Activated T-cell treated with anti-CD3 and anti-CD28 coated beads, Interleukin-2, amount 50 U/mL, for 48 hours (primary cell): ENCODE data around the gene HS3ST3B1.

Experiments used
- DNase-seq, 2 experiments: peaks; one replicate each; pipeline ENCODE4 v3.0.0-alpha.2; 2020

Gene HS3ST3B1

DNA sequence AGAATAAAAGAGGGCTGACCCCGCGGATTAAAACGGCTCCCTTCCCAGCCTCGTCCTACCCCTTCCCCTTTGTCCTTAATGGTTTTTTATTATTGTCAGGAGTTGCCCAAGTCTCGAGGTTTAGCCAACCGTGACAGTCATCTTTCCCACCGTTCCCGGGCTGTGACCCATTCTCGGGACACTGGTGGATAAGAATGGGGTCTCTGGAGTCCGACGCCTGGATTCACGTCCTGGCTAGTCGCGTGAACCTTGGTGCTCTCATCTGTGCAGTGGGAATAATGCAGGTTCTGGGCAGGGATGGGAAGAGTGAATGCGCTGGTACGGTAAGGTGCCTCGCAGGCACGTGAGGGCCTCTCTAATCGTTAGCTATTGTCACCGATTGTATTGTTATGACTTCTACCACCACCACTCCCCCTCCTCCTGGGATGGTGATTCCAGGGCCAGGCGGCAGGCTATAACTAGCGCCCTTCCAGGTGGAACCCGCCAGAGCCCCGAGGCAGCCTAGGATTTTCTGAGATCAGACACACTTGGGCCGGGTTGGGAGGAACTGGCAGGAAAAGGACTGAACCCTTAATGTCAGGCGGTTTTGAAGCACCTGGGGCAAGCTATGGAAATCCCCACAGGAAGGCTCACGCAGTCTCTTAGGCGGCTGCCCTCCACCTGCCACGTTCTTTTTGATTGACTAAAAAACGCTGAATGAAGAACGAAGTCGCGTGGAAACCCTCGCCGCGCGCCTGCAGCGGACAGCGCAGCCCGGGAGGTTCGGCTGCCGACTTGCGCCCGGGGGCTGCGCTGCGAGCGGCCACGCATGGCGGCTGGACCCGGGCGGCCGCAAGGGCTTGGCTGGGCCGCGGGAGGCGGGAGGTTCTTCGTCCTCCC, 2.7 kb downstream of the HS3ST3B1 start:
- peak; percentile 61 to 63 for DNase-seq

DNA sequence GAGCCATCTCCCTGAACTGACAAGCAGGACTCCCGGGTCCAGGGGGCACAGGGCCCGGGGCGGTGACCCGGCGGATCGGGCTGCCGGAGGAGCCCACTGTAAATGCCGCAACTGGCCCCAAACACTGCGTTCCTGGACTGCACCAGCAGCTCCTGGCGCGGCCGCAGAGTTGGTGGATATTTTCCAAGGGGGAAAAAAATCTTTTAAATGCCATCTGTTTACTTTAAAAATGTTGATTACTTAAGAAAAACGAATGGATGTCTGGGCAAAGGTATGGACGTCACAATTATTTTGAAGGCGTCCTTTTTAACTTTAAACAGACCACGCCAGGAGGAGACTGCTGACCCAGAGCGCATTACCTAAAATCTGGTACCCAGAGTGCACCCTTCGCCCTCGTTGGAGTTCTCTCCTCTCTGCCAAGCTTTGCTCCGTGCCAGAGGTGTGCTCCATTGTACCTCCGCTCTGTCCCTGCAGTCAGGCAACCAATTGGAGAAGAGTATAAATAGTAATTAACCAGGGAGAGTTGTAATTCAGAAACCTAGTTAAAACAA, 3.4 kb downstream of the HS3ST3B1 start:
- no peak for DNase-seq

DNA sequence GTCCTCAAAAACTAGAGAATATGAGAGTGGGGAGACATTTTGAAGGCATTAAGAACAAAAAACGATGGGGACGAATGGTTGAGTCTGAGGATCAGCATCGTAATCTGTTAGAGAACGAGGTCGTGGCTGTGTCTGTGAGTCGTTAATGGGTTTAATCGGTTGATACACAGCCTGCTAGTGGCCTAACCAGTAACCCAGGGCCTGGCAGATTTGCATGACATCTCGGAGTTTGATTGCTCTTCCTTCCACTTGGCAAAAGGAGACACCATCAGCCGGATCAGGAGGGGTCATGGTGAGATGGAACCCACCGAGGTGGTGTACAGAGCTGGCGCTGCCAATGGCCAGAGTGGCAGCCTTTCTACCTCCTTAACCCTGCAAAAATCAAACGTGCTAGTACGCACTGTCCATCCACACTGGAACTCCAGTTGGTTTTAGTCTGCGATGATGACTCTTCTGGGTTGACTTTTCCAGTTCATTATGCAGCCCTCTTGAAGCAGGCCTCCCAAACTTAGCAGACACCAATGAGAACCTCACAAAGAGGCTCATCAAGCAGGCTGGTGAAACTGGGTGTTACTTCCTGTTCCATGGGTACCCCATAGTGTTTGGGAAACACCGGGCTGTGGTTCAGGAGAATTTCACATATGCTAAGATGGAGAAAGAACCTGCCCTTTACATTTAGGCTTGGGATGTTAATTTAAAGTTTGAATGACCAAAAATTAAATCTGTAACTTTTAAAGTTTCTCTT, 4.1 kb downstream of the HS3ST3B1 start:
- DNase-seq, result peak in 1 of 2 experiments; percentile 29

DNA sequence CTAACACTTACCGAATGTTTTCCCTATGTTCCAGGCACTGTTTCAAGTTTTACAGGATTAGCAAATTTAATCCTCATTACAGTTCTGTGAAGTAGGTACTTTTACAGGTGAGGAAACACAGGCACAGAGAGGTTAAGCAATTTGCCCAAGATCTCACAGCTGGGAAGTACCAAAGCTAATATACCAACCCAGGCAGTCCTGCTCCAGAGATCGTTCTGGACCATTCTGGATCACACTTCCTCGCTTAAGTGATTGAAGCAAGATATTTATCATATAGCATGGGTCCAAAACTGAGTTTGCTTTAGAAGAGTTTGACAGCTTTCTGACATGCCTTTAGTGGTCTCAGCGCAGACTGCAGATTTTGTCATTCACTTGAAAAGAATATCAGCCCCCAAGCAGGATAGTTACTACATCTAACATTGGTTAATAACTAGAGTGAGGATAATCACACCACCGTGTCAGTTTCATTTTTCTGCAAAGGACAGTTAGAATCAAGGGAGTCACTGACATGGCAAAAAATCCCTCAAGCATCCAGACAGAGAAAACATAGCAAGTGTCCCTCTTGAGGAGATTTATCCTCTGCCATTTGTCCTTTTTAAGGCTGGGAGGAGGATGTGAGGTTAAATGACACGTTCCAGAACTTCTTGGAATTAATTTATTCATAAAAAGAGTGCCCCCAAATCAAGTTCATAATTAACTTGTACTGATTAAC, 5.1 kb downstream of the HS3ST3B1 start:
- DNase-seq, result no peak

DNA sequence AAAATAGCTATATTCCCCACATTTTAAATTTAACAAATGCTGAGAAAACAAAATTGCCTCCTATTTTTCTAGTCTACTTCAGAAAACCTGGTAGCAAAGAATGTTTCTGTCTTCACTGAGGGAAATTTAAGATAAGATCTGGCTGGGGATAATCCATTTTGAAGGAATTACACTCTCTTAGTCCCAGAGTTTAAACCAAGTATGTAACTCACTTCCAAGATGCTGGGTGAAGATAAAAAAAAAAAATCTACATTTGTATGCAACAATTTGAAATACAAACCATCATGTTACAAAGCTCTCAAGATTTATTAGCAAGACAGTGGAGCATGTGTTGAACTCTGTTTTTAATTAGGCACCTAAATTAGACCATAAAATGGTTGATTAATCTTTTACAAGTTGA, 5.7 kb downstream of the HS3ST3B1 start:
- no peak for DNase-seq

DNA sequence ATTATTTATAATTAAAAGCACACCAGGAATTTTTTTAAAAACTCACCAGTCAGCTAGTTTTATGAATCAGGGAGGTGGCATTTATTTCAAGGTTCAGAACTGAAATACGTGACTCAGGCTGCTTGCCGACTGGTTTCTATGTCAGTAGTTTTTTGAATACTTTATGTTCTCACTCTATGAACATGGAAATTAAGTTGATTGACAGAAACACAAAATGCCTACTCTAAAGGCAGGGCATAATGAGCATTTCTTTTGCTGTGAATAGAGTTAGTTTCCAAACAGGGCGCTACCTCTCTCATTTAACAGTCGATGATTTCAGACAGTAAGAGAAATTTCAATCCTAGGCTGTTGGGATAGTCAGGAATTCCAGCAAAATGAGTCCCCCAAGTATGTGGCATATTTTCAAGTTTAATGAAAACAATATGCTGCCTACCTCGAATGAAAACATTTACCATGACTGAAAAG, 6.7 kb downstream of the HS3ST3B1 start:
- no peak for DNase-seq

DNA sequence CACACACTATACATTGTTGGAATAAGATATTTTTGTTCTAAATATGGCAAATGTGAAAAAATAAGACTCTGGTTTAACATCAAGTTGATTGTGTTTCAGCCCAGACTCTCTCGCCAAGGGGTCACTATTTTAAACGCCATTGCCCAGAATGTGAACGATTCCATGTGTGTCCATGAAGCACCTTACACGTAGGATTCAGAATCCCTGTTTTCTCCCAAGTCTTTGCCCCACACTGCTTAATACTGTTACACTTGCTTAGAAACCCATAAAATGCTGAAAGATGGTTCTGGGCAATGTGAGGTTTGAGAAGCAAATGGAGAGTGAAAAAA, 7.7 kb downstream of the HS3ST3B1 start:
- DNase-seq, result no peak

DNA sequence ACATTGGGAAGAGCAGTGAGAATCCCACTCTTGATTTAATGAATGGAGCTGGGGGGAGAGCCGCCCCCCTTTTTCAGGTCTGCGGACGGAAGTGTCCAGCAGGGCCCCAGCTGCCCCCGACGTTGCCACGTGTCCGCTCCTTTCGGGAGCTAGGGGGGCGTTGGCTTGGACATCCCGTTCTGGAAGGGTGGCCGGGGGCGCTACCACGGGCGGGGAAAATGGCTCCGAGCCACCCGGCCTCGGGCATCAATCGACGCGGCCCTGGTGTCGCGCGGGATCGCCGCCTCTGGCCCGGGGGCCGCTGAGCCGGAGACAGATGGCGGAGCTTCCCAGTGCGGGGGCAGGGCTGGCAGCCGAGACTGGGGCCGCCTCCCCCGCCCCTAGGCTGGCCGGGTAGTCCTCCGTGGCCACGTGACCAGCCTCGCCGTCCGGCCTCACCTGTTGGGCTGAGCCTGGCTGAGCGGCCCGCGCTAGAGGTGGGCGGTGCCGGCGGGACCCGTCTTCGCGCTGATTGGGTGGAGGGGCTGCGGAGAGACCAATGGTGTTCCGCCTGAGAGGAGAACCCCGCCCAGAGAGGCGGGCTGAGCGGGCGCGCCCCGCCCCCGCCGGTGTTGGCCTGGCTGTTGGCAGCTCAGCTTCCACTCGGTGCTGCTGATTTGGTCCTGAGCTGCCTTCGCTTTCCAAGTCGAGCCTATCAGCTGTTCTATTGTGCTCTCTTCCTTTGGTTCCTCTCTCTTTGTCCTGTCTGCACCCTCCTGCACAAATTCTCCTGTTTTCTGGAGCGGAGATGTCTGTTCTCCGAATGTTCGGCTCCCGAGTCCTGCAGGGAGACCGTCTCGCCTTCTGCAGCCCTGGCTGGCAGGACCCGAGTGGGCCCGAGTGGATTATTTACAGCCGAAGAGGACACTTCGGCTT, 8.3 kb downstream of the HS3ST3B1 start:
- DNase-seq, result peak; percentile 97

DNA sequence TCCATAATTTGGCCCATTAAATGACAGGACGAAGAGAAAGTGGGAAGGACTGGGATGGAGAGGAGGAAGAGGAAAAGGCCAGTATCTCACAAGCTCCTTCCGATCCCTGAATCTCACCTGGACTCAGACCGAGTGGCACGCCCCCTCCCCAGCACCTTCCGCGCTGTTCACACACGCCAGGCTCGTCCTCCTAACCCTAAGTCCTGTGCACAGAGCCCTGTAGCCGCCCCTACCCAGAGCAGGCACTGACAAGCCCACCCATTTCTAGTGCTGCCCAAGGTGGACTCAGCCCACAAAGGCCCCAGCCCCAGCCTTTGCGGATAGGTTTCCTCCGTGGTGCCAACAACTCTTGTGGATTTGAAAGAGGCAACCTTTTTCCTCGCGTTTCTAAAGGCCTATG, 9.2 kb downstream of the HS3ST3B1 start:
- DNase-seq, result no peak

DNA sequence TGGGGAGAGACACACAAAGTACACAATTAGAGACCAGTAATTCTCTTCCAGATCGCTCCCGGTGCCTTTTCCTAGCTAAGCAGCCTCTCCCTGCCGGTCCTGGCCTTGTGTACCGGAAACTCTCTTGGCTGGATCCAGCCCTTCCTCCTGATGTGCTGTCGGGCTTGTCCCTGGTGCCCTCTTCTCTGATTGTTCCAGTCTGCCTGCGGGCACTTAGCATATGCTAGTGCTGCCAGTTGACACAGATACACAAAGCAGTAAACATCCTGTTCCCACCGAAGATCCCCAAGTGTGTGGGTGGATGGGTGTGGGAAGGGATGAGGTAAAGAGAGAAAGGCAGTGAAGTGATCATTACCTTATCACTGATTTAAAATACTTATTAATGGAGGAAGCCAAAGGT, 9.7 kb downstream of the HS3ST3B1 start:
- no peak for DNase-seq

DNA sequence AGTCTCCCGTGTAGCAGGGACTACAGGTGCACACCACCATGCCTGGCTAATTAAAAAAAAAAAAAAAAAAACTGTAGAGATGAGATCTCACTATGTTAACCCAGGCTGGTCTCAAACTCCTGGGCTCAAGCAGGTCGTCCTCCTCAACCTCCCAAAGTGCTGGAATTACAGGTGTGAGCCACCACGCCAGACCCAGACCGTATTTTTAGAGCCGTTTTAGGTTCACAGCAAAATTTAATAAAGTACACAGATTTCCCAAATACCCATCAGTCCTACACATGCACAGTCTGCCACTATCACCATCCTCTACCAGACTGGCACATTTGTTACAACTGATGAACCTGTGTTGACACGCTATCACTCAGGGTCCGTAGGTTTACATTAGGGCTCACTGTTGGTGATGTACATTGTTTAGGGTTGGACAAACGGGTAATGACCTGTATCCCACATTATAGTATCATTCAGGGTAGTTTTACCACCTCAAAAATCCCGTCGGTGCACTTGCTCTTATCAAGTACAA, 10.4 kb downstream of the HS3ST3B1 start:
- DNase-seq, result no peak

DNA sequence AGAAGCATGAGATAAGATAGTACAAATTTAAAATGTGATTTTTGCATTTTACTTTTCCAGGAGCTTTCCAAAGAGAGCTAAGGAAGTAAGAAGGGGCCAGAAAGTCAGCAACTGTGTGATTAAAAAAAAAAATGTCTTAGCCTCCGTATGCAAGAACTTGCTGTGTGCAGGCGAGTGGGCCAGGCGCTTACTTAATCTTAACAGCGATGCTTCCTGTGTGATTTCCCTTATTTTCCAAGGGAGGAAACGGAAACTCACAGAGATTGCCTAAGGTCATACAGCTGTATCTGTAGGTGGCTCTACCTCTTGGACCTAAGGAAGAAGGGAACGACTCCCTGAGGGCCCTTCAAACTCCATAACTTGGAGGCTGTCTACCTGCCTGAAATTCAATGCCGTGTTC, 11.1 kb downstream of the HS3ST3B1 start:
- DNase-seq, result no peak

DNA sequence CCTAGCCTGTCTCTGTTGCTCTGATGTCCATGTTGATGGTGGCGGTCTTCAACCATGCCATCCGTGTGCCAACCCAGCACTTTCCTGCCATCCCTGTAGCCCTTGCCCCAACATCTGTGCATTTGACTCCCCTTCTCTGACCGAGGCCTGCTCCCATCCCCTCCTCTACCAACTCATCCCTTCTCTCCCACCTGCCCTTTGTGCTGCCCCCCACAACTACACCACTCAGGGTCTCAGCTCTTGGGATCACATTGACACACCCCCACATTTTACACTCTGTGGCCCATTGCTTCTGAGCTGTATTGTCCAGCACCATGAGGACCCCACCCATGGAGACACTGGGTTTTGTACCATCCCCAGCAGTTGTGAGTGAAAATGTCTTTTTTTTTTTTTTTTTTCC, 11.6 kb downstream of the HS3ST3B1 start:
- DNase-seq, result no peak

DNA sequence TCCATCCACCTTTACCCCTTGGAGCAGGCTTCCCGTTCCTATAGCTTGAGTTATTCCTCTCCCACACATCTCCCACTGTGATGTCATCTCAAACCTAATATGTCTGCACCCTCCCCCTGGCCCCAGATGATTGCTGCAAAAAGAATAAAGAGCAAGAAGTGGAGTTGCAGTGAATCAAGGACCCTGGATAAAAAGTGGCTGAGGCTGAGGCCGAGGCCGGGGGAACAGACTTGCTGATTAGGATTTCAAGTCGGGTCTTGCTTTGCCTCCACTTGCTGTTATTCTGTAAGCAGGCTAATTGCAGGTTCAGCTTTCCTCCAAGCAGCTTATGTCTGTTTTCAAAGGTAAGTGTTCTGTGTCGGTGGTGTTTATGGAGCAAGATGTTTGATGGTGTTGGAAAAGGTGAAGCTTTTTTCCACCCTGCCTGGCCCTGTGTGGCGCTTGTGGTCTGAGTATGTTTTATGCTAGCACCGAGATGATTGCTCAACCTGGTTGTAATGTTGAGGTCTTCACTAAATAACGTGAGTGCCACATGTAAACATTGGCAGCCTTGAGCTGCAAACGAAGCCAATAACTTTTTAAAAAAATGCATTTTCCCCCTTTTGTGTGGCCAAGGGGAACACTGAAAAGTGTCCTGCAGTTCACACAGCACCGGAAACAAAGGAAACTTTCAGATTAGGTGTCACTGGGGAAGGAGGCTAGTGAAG, 15.4 kb downstream of the HS3ST3B1 start:
- DNase-seq, result peak; percentile 18 to 20

DNA sequence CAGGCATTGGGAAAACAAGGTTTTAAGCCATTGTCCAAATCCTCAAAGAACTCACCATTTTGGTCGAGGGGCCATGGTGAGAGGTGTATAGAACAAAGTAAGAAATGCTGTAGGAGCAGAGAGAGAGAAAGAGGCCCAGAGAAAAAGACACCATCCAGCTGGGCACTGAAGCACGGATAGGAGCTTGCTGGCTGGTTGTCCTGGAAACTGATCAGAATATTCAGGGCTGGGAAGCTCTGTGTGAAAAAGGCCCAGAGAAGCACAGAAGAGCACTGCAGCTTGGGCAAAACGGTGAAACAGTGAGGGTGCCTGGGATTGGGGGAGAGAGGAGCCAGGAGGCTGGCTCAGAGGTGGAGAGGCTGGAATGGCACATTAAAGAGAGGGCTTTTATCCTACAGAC, 16.5 kb downstream of the HS3ST3B1 start:
- DNase-seq, result peak; percentile 7 to 11

DNA sequence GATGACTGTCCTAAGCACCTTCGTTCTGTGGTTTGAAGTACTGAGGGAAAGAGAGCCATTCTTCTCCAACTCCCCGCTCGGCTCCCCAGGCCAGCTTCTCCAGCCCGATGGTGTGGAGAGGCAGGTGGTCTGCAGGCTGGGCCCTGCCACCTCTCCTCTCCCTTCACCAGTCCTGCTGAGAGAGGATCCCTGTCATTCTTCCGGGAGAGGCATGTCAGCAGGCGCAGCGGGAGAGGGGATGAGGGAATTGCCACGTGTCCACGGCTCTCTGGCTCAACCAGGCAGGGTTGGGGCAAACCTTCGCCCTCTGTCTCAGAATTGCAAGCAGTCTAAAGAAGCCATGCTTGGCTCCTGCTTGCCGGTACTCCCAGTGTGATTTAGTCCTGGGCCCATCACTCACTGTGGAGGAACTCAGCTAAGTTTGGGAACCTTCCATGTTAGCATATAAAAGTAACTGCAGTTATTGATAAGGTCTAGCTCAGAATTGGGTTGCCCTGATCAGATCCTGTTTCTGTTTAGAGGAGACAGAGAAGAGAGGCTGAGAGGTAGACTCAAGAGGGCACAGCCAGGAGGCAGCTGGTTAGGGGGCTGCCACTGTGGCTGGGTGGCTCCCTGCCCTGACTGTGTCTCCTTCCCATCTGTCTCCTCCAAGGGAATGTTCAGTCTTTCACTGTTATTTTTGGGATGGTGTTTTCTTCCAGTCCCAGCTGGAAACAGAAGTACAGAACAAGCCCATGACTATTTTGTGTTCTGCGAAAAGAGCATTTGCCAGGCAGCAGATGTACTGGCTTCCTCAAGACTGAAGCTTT, 17.4 kb downstream of the HS3ST3B1 start:
- peak; percentile 15 to 19 for DNase-seq

DNA sequence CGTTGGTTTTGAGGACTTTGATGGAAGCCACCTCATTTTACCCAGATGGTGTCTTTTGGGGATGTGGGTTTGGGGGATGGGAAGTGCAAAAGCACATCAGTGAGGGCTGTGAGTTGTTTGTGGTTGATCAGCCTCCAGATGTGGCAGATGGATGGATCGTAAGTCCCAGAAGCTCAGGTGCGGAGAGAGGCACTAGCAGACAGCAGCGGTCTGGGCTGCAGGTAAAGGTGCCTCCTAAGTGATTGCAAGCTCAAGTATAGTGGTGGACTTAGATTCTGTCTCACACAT, 18.0 kb downstream of the HS3ST3B1 start:
- DNase-seq, result peak; percentile 39 to 46

DNA sequence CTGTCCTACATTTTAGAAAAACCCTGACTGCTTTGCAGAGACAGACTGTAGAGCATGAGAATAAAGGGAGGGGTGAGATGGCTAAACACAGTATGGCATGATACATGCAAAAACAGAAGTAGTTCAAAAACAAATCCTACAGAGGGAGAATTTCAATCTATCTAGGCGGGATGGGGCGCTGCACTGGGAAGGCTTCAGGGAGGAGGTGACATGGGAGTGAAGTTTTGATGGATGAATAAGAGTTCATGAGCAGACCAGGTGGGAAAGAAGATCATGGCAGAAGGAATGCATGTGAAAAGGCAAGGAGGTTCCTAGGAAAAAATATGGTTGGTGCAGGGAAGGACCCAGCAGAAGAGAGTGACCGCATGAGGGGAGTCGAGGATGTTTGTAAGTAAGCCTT, 19.2 kb downstream of the HS3ST3B1 start:
- peak in 1 of 2 experiments; percentile 12 for DNase-seq

DNA sequence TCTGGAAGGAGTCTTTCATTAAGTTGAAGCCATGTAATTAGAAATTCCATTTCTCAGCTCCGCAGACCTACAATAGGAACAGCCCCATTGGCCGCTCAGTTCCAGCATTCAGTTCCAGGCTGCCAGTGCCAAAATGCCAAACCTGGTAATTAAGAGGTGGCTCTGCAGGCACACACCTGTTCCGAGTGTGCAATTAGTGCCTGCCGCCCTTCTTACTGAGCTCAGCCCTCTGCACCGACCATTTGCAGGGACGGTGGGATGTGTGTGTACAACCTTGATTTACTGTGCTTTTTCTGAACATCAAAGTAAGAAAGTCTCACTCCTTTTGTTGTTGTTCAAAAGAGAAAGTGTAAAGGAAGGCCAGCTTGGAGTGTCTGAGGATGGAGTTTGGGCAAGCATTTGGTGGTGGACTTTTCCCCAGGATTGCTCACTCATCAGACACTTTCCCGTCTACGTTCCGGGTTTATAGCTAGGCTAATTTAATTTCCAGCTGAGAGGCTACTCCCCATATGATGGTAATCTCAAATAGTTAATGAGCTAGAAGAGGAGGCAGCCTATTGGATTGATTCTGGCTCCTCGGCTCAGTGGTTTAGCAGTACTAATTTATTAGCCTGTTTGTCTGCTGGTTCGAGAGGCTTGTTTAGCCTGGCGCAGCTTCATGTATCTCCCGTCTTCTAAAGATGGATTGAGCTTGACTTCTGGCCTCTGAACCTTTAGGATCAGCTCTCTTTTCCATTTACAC, 20.0 kb downstream of the HS3ST3B1 start:
- DNase-seq, result peak in 1 of 2 experiments; percentile 16

DNA sequence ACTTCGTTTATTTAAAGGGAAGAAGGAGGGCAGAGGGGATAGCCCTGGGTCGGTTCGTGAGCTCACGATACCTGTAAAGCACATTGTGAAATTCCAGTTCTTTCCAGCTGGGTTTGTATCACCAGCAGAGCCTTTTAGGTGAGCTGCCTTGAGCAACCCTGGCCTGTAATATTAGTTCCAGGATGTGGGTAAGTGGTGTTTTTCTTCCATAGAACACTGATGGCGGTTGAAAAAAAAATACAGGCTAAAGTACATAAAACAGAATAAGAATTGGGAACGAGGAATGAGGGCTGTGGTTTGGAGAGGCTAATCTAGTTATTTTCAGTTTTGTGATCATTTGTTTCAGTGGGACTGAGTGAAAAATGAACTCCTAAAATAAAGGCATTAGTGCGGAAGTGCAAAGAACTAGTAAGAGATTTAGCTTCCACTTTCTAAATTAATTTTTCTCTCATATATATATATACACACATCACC, 20.6 kb downstream of the HS3ST3B1 start:
- peak in 1 of 2 experiments; percentile 25 for DNase-seq
